DOHH2 (cell line): ENCODE data around the gene SLC10A6.
"Not testable (repeated sequence)": the region's sequence is repeated elsewhere in the genome, so short reads cannot be mapped to it uniquely, and the experiment has no call there.

ENCODE experiments used
- H3F3A ChIP-seq: fragments of 200-600 bp; sonication (generic), shearing (Covaris generic); 2 replicates; pipeline ENCODE4 v1.6.0; 2016; ENCODE audit warnings: antibody characterized with exemption, mild to moderate bottlenecking; ENCODE audit not compliant: control insufficient read depth, insufficient read depth
- H3K27ac ChIP-seq: fragments of 200-600 bp; sonication (generic); 2 replicates; pipeline ENCODE4 v1.5.1; 2014; ENCODE audit warnings: low read depth, mild to moderate bottlenecking, low read length, moderate library complexity
- H3K27me3 ChIP-seq: fragments of 200-600 bp; sonication (generic); 2 replicates; pipeline ENCODE4 v1.6.1; 2014; ENCODE audit warnings: mild to moderate bottlenecking, low read length, mixed read lengths; ENCODE audit not compliant: control insufficient read depth
- H3K36me3 ChIP-seq: fragments of 200-600 bp; sonication (generic); 2 replicates; pipeline ENCODE4 v1.6.1; 2014; ENCODE audit warnings: mild to moderate bottlenecking, low read length, moderate library complexity, mixed read lengths; ENCODE audit not compliant: control insufficient read depth
- H3K4me1 ChIP-seq: fragments of 200-600 bp; sonication (generic); 2 replicates; pipeline ENCODE4 v1.6.1; 2014; ENCODE audit warnings: mild to moderate bottlenecking, low read length, mixed read lengths; ENCODE audit not compliant: control insufficient read depth
- H3K4me2 ChIP-seq: fragments of 200-600 bp; sonication (generic); 2 replicates; pipeline ENCODE4 v1.6.0; 2014; ENCODE audit warnings: mild to moderate bottlenecking, low read length, moderate library complexity
- H3K4me3 ChIP-seq: fragments of 200-600 bp; sonication (generic); 2 replicates; pipeline ENCODE4 v1.5.1; 2014; ENCODE audit warnings: mild to moderate bottlenecking, low read length, mixed read lengths
- H3K79me2 ChIP-seq: fragments of 200-600 bp; sonication (generic); 2 replicates; pipeline ENCODE4 v1.6.1; 2014; ENCODE audit warnings: mild to moderate bottlenecking, low read length, mixed read lengths; ENCODE audit not compliant: control insufficient read depth
- H3K9me2 ChIP-seq: fragments of 200-600 bp; sonication (generic); replicated peaks from 2 replicates; pipeline ENCODE4 v1.6.1; 2014; ENCODE audit warnings: mild to moderate bottlenecking, low read length, mixed read lengths; ENCODE audit not compliant: control insufficient read depth
- H3K9me3 ChIP-seq: fragments of 200-600 bp; sonication (generic); 2 replicates; pipeline ENCODE4 v1.6.1; 2014; ENCODE audit warnings: antibody characterized with exemption, low read length, mixed read lengths; ENCODE audit not compliant: control insufficient read depth, insufficient read depth
- H4K20me1 ChIP-seq: fragments of 200-600 bp; sonication (generic); 2 replicates; pipeline ENCODE4 v1.6.0; 2014; ENCODE audit warnings: low read depth, mild to moderate bottlenecking, antibody characterized with exemption, low read length, moderate library complexity; ENCODE audit not compliant: control insufficient read depth, insufficient read depth
- EZH2phosphoT487 ChIP-seq: fragments of 200-600 bp; sonication (generic); IDR thresholded peaks from 2 replicates; pipeline ENCODE4 v1.6.1; 2017; ENCODE audit warnings: borderline replicate concordance, mild to moderate bottlenecking, antibody characterized with exemption, low read length, moderate library complexity, mixed read lengths
- TF ChIP-seq, protein P1 (sequence below): fragments of 200-600 bp; sonication (generic); IDR thresholded peaks from one replicate; pipeline ENCODE4 v1.5.1; 2014; ENCODE audit warnings: antibody characterized with exemption, mild to moderate bottlenecking, low read depth, low read length; ENCODE audit not compliant: poor library complexity, severe bottlenecking

The SLC10A6 gene

DNA sequence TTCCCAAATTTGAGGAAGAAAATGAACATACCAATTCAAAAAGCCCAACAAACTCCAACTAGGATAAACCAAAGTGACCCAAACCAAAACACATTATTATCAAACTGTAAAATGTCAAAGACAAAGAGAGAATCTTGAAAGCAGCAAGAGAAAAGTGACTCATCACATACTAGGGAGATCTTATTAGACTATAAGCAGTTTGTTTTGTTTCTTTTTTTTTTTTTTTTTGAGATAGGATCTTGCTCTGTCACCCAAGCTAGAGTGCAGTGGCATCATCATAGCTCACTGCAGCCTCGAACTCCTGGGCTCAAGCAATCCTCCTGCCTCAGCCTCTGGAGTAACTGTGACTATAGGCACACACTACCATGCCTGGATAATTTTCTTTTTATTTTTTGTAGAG lies 30.5 kb upstream of the SLC10A6 start:
- no peaks in the 10 kb centered on the region for H3K4me1 ChIP-seq
- no peak overlapping the region for H3K27ac ChIP-seq
- H3K4me2 ChIP-seq = no peak overlapping the region
- H3K79me2 ChIP-seq = no peaks in the 10 kb centered on the region
- no peaks in the 10 kb centered on the region for H3K9me2 ChIP-seq
- no peaks in the 10 kb centered on the region for H3K27me3 ChIP-seq
- no peaks in the 10 kb centered on the region for H3K36me3 ChIP-seq
- no peaks in the 10 kb centered on the region for H4K20me1 ChIP-seq
- no peaks in the 10 kb centered on the region for H3K9me3 ChIP-seq
- TF ChIP-seq EZH2phosphoT487 = no peak
- TF ChIP-seq, protein P1, sequence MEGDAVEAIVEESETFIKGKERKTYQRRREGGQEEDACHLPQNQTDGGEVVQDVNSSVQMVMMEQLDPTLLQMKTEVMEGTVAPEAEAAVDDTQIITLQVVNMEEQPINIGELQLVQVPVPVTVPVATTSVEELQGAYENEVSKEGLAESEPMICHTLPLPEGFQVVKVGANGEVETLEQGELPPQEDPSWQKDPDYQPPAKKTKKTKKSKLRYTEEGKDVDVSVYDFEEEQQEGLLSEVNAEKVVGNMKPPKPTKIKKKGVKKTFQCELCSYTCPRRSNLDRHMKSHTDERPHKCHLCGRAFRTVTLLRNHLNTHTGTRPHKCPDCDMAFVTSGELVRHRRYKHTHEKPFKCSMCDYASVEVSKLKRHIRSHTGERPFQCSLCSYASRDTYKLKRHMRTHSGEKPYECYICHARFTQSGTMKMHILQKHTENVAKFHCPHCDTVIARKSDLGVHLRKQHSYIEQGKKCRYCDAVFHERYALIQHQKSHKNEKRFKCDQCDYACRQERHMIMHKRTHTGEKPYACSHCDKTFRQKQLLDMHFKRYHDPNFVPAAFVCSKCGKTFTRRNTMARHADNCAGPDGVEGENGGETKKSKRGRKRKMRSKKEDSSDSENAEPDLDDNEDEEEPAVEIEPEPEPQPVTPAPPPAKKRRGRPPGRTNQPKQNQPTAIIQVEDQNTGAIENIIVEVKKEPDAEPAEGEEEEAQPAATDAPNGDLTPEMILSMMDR = no peak
- no peak overlapping the region for H3K4me3 ChIP-seq
- no peaks in the 10 kb centered on the region for H3F3A ChIP-seq

DNA sequence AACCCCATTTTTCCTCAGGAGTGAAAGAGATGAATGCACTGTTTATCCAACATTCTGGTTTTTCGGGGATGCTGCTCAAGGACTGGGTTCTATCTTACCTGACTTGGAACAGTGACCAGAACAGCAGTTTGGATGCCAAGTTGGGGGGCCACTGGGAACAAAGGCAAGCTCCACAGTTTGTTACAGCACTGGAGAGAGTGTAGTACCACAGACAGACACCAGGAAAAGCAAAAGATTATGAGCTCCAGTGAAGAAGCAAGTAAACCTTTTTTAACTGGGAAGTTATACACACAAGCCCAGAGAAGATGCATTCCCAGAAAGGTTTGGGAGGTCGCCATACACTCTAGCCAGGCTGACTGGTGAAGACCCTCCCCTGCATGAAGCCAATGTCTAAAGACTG lies 29.5 kb upstream of the SLC10A6 start:
- H3K79me2 ChIP-seq = no peaks in the 10 kb centered on the region
- H3K9me2 ChIP-seq = no peaks in the 10 kb centered on the region
- no peaks in the 10 kb centered on the region for H3K36me3 ChIP-seq
- TF ChIP-seq, protein P1 = no peak
- TF ChIP-seq EZH2phosphoT487 = no peak
- H3K4me1 ChIP-seq = no peaks in the 10 kb centered on the region
- H3K27me3 ChIP-seq = no peaks in the 10 kb centered on the region
- no peaks in the 10 kb centered on the region for H4K20me1 ChIP-seq
- H3K4me3 ChIP-seq = no peak overlapping the region
- H3F3A ChIP-seq = no peaks in the 10 kb centered on the region
- H3K9me3 ChIP-seq = no peaks in the 10 kb centered on the region
- no peak overlapping the region for H3K27ac ChIP-seq
- no peak overlapping the region for H3K4me2 ChIP-seq

DNA sequence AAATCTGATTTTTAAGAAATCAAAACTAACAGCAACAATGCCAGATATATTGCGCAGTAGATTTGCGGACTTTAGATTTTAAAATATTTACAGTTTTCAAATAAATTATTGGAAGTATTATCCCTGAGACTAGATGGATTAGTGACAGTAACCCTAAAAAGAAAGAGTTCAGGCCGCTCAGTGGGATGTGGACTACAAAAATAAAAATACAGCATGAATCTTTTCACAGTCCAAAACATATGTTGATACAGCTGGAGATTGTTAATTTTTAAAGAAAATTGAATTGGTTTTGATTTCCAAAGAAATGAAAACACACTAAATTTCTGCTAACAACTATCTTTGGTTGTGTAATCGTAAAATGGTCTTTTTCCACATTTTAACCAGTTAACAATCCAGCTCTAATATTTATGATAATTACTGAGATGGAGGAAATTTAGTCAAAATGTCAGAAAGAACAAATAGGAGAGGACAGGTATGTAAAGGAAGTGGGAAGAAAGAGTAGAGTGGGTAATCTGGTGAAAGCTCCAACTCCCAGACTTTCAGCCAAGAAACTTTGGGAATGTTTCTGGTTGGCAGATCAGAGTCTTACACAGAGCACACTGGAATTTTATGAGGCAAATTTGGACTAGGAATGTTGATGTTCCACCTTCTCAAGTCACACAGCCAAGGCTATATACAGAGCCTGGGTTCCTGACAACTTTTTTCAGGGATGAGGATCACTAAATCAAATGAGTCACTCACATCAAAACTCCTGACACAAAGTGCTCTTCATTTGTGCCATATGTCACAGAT lies 27.9 kb upstream of the SLC10A6 start:
- no peaks in the 10 kb centered on the region for H4K20me1 ChIP-seq
- no peaks in the 10 kb centered on the region for H3K4me1 ChIP-seq
- no peak overlapping the region for H3K4me3 ChIP-seq
- H3K9me2 ChIP-seq = no peaks in the 10 kb centered on the region
- no peaks in the 10 kb centered on the region for H3K36me3 ChIP-seq
- H3K27ac ChIP-seq = no peak overlapping the region
- no peak for TF ChIP-seq EZH2phosphoT487
- TF ChIP-seq, protein P1 = no peak
- H3K9me3 ChIP-seq = no peaks in the 10 kb centered on the region
- H3F3A ChIP-seq = no peaks in the 10 kb centered on the region
- H3K4me2 ChIP-seq = no peak overlapping the region
- no peaks in the 10 kb centered on the region for H3K27me3 ChIP-seq
- no peaks in the 10 kb centered on the region for H3K79me2 ChIP-seq

DNA sequence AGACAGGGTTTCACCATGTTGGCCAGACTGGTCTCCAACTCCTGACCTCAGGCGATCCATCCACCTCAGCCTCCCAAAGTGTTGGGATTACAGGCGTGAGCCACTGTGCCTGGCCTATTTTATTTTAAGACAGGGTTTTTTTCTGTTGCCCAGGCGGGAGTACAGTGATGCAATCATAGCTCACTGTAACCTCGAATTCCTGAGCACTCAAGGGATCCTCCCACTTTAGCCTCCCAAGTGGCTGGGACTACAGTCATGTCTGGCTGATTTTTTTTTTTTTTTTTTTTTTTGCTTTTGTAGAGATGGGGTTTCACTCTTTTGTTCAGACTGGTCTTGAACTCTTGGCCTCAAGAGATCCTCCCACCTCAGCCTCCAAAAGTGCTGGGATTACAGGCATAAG lies 26.3 kb upstream of the SLC10A6 start:
- not testable (repeated sequence) for H3K9me3 ChIP-seq, H3K4me2 ChIP-seq

More for the DNA sequence above, 26.3 kb upstream of the SLC10A6 start:
- not testable (repeated sequence) for H3K9me2 ChIP-seq, H3K27me3 ChIP-seq, H3F3A ChIP-seq, H4K20me1 ChIP-seq, H3K4me3 ChIP-seq, H3K79me2 ChIP-seq, H3K4me1 ChIP-seq, H3K36me3 ChIP-seq, H3K27ac ChIP-seq
